ENCODE results near the gene PDILT. TPM values are rescaled to one million over a fixed set of nuclear protein-coding genes. Genes with fewer than 3 reads are reported as not detected.
"Not testable (repeated sequence)": the region's sequence is repeated elsewhere in the genome, so short reads cannot be mapped to it uniquely, and the experiment has no call there.

The PDILT gene
- total RNA-seq, 1 donor from 2014 or later = not detected

DNA sequence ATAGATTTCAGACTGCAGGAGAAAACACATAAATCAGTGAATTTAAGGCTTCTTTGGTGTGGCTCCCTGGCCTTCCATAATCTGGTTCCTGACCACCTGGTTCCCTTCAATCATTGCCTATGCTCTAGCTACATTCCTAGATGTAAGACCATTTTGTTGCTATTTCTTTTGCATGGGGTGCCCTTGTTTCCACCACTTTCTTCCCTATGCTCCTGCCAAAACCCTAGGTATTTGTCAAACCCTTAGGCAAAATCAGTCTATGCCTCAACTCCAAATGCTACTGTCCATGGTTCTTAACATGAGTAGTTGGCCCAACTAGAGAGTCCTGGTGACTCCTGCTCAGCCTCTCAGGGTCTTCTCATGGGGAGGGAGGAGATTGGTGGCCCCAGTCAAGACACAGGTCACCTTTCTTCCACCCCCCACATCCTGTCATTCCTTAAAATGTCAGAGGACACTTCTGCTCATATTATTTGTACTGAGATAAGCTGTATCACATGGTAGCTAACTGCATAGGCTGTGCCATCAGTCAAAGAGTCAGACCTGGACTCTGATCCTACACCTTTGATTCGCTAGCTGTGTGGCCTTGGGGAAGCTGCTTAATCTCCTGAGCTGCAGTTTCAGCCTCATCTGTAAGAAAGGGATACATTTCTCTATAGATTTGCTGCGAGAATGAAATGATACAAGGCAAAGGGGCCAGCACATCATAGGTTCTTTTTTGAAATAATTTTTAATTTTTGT, 19.8 kb upstream of the PDILT start:
- no peaks in the 10 kb centered on the region for H3K4me1 ChIP-seq (ENCODE audit: insufficient read depth, low read length)
- DNase-seq (ENCODE audit: low read depth) (no peak), FAIRE-seq (no peak)
- H3K4me3 ChIP-seq (ENCODE audit: insufficient read depth, low read depth, low read length) = no peak overlapping the region
- Mint-ChIP-seq H3K27me3 (ENCODE audit: low read depth, unreplicated experiment) (no peaks in the 10 kb centered on the region), H3K4me3 (ENCODE audit: unreplicated experiment) (no peak overlapping the region), H3K4me1 (ENCODE audit: low read depth, unreplicated experiment) (peaks cover 14% of the 10 kb centered on the region), H3K9me3 (ENCODE audit: unreplicated experiment) (peaks cover 3% of the 10 kb centered on the region), H3K27ac (ENCODE audit: unreplicated experiment) (no peak overlapping the region), H3K36me3 (ENCODE audit: low read depth, unreplicated experiment) (no peaks in the 10 kb centered on the region)
- H3K27ac ChIP-seq (ENCODE audit: low read depth, low read length) = no peak overlapping the region
- H3K27me3 ChIP-seq (ENCODE audit: insufficient read depth, low read length) = no peaks in the 10 kb centered on the region
- H3K4me2 ChIP-seq (ENCODE audit: low read length) = no peak overlapping the region
- no peaks in the 10 kb centered on the region for H3K79me2 ChIP-seq (ENCODE audit: insufficient read depth, low read length)
- H4K20me1 ChIP-seq (ENCODE audit: insufficient read depth, low read length) = no peaks in the 10 kb centered on the region
- no peak overlapping the region for H2AFZ ChIP-seq (ENCODE audit: low read depth, low read length)
- TF ChIP-seq, protein P1, sequence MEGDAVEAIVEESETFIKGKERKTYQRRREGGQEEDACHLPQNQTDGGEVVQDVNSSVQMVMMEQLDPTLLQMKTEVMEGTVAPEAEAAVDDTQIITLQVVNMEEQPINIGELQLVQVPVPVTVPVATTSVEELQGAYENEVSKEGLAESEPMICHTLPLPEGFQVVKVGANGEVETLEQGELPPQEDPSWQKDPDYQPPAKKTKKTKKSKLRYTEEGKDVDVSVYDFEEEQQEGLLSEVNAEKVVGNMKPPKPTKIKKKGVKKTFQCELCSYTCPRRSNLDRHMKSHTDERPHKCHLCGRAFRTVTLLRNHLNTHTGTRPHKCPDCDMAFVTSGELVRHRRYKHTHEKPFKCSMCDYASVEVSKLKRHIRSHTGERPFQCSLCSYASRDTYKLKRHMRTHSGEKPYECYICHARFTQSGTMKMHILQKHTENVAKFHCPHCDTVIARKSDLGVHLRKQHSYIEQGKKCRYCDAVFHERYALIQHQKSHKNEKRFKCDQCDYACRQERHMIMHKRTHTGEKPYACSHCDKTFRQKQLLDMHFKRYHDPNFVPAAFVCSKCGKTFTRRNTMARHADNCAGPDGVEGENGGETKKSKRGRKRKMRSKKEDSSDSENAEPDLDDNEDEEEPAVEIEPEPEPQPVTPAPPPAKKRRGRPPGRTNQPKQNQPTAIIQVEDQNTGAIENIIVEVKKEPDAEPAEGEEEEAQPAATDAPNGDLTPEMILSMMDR (IDR thresholded peaks at IDR 0.05; ENCODE audit: insufficient read depth, low read depth, low read length) = no peak
- no peak for TF ChIP-seq EZH2 (IDR thresholded peaks at IDR 0.05; ENCODE audit: insufficient read depth, low read length)
- H3K9me3 ChIP-seq (ENCODE audit: insufficient read depth, low read depth, low read length) = no peaks in the 10 kb centered on the region
- no peak overlapping the region for H3K9ac ChIP-seq (ENCODE audit: low read length)
- H3K36me3 ChIP-seq (ENCODE audit: insufficient read depth, low read length) = no peaks in the 10 kb centered on the region

DNA sequence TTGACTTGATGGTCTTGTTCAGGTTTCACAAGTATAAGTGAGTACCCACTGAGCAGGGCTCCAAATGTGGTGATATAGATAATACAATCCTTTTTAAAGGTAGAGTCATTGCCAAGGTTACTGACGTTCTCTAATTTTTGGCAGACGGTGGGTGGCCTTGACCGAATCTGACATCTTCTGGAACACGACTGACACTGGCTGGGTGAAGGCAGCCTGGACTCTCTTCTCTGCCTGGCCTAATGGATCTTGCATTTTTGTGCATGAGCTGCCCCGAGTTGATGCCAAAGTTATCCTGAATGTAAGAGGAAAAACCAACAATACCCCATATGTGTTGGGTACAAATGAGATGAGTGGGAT, 19.2 kb upstream of the PDILT start:
- not testable (repeated sequence) for H3K4me2 ChIP-seq (ENCODE audit: low read length); H3K36me3 Mint-ChIP-seq (ENCODE audit: low read depth, unreplicated experiment); H3K27ac ChIP-seq (ENCODE audit: low read depth, low read length); H3K27me3 Mint-ChIP-seq (ENCODE audit: low read depth, unreplicated experiment); DNase-seq (ENCODE audit: low read depth); H3K79me2 ChIP-seq (ENCODE audit: insufficient read depth, low read length); H3K4me3 Mint-ChIP-seq (ENCODE audit: unreplicated experiment); H2AFZ ChIP-seq (ENCODE audit: low read depth, low read length); H3K27ac Mint-ChIP-seq (ENCODE audit: unreplicated experiment); H3K36me3 ChIP-seq (ENCODE audit: insufficient read depth, low read length); H3K9ac ChIP-seq (ENCODE audit: low read length); H3K9me3 ChIP-seq (ENCODE audit: insufficient read depth, low read depth, low read length); H3K4me3 ChIP-seq (ENCODE audit: insufficient read depth, low read depth, low read length); H3K27me3 ChIP-seq (ENCODE audit: insufficient read depth, low read length); H3K4me1 ChIP-seq (ENCODE audit: insufficient read depth, low read length); FAIRE-seq; H3K9me3 Mint-ChIP-seq (ENCODE audit: unreplicated experiment); H4K20me1 ChIP-seq (ENCODE audit: insufficient read depth, low read length)
- H3K4me1 Mint-ChIP-seq (ENCODE audit: low read depth, unreplicated experiment) = peaks cover 14% of the 10 kb centered on the region

DNA sequence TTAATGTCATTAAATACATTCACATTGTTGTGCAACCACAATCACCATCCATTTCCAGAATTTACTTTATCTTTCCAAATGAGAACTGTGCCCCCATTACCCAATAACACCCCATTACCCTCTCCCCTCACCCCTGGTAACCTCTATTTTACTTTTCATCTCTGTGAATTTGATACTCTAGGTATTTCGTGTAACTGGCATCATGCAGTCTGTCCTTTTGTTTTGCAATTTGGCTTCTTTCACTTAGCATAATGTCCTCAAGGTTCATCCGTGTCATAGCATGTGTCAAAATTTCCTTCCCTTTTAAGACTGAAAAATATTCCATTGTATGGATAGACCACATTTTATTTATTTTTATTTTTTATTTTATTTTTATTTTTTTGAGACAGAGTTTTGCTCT, 17.2 kb upstream of the PDILT start:
- H3K9me3 Mint-ChIP-seq (ENCODE audit: unreplicated experiment); H3K9ac ChIP-seq (ENCODE audit: low read length); H3K4me1 Mint-ChIP-seq (ENCODE audit: low read depth, unreplicated experiment); H3K4me3 Mint-ChIP-seq (ENCODE audit: unreplicated experiment); H3K36me3 ChIP-seq (ENCODE audit: insufficient read depth, low read length); H3K4me3 ChIP-seq (ENCODE audit: insufficient read depth, low read depth, low read length); H2AFZ ChIP-seq (ENCODE audit: low read depth, low read length); FAIRE-seq; H3K4me1 ChIP-seq (ENCODE audit: insufficient read depth, low read length); H3K27ac ChIP-seq (ENCODE audit: low read depth, low read length); H4K20me1 ChIP-seq (ENCODE audit: insufficient read depth, low read length); H3K27me3 Mint-ChIP-seq (ENCODE audit: low read depth, unreplicated experiment); H3K27ac Mint-ChIP-seq (ENCODE audit: unreplicated experiment); H3K4me2 ChIP-seq (ENCODE audit: low read length); DNase-seq (ENCODE audit: low read depth); H3K9me3 ChIP-seq (ENCODE audit: insufficient read depth, low read depth, low read length); H3K27me3 ChIP-seq (ENCODE audit: insufficient read depth, low read length); H3K79me2 ChIP-seq (ENCODE audit: insufficient read depth, low read length); H3K36me3 Mint-ChIP-seq (ENCODE audit: low read depth, unreplicated experiment): not testable (repeated sequence)

GRCh38 chr16:20419093-20419492, 14.6 kb upstream of the PDILT start:
- not testable (repeated sequence) for H3K9me3 ChIP-seq (ENCODE audit: insufficient read depth, low read depth, low read length); H3K36me3 ChIP-seq (ENCODE audit: insufficient read depth, low read length); H3K4me3 Mint-ChIP-seq (ENCODE audit: unreplicated experiment); H3K27me3 Mint-ChIP-seq (ENCODE audit: low read depth, unreplicated experiment); DNase-seq (ENCODE audit: low read depth); H3K4me3 ChIP-seq (ENCODE audit: insufficient read depth, low read depth, low read length); H3K4me2 ChIP-seq (ENCODE audit: low read length); H3K27ac ChIP-seq (ENCODE audit: low read depth, low read length); H3K27ac Mint-ChIP-seq (ENCODE audit: unreplicated experiment); H3K4me1 ChIP-seq (ENCODE audit: insufficient read depth, low read length); H3K36me3 Mint-ChIP-seq (ENCODE audit: low read depth, unreplicated experiment); FAIRE-seq; H4K20me1 ChIP-seq (ENCODE audit: insufficient read depth, low read length); H3K79me2 ChIP-seq (ENCODE audit: insufficient read depth, low read length); H3K27me3 ChIP-seq (ENCODE audit: insufficient read depth, low read length); H2AFZ ChIP-seq (ENCODE audit: low read depth, low read length); H3K9me3 Mint-ChIP-seq (ENCODE audit: unreplicated experiment); H3K9ac ChIP-seq (ENCODE audit: low read length)
- peaks cover 11% of the 10 kb centered on the region for H3K4me1 Mint-ChIP-seq (ENCODE audit: low read depth, unreplicated experiment)

Data from astrocyte (in vitro differentiated cells and primary cell).